ENCODE data around the gene LAMC3.

Gene LAMC3

DNA sequence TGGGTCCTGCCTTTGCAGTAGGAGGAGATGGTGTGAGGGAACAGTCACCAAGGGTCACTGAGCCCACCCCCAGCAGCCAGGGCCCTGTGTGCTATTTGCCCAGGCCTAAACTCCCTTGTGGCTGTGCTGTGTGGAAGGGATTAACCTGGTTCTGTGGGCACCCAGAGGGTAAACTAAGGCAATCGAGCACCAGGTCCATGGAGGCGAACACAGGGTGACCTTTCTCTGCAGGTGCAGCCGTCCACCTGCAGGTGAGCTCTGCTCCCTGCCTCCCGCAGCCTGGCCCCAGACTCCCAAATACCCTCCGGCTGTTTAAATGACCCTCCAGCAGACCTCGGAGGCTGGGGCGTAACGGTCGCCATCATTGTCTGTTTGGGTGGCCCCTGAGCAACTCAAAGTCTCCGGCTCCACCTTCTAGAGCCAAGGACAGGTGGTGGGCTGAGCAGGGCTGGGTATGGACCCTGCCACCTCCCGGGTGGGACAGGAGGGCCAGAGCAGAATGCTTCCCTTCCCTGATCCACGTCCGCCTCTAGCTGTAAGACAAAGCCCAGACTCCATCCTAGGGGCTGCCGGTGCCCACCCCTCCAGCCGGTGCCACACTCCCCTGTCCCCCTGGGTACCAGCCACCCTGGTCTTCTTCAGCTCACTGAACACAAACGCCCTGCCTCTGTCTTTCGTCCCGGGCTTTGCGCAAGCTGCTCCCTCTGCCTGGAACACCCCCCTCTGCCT is 35.9 kb upstream of the LAMC3 start:
- no peak for TF ChIP-seq POLR2A (IDR thresholded peaks at IDR 0.05; ENCODE audit: low read depth, low read length)
- FAIRE-seq (no peak), DNase-seq (ENCODE audit: insufficient read length, low spot score) (no peak)

DNA sequence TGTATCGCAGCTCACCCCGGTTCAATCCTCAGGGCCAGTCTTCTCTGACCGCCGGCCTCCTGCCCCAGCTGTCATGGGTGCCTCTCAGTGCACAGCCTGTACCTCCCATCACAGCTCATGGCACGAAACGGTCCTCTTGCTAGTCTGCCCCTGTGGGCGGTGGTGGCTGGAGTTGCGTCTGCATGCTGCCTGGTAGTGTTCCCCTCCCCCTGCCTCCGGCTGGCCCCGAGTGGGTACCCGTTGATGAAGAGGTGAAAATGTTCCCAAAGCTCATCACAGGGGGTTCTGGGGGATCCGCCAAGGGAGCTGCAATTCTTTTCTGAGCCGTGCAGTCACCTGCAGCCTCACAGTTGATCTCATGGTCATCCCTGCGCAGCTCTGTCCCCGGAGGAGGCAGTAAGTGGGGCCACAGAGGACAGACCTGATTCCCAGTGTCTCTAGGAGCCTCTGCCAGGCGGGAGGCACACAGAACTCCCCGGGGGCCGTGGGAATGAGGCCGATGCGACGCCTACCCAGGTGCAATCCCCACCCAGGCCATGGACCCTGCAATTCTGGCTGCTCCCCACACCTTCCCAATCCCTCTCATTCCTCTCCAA is 35.2 kb upstream of the LAMC3 start:
- TF ChIP-seq POLR2A (IDR thresholded peaks at IDR 0.05; ENCODE audit: low read depth, low read length), result no peak
- DNase-seq (ENCODE audit: insufficient read length, low spot score) (no peak), FAIRE-seq (no peak)

DNA sequence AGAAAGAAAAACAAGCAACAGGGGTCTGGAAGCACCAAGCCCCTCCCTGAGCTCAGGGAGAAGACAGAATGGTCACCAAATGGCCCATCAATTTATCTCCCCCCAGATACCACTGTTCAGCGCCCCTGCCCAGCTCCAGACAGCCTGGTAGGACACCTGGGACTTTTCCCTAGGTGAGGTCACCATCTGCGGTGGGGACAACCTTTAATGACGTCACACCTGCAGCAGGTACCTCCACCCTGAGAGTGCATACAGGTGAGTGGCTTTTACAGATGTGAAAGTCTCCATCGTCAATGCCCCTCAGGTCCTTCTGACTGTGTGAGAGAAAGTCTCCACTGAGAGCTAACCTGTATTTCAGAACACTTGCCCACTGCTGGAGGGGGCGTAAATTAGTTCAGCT is 34.3 kb upstream of the LAMC3 start:
- no peak for TF ChIP-seq POLR2A (IDR thresholded peaks at IDR 0.05; ENCODE audit: low read depth, low read length)
- no peak for DNase-seq (ENCODE audit: insufficient read length, low spot score)
- no peak for FAIRE-seq

DNA sequence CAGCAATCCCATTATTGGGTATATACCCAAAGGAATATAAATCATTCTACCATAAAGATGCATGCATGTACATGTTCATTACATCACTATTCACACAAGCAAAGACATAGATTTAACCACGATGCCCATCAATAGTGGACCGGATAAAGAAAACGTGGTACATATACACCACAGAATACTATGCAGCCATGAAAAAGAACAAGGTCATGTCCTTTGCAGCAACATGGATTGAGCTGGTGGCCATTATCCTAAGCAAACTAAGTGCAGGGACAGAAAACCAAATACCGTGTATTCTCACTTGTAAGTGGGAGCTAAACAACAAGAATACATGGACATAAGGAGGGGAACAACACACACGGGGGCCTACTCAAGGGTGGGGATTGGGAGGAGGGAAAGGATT is 33.8 kb upstream of the LAMC3 start:
- DNase-seq (ENCODE audit: insufficient read length, low spot score) (no peak), FAIRE-seq (no peak)
- no peak for TF ChIP-seq POLR2A (IDR thresholded peaks at IDR 0.05; ENCODE audit: low read depth, low read length)

DNA sequence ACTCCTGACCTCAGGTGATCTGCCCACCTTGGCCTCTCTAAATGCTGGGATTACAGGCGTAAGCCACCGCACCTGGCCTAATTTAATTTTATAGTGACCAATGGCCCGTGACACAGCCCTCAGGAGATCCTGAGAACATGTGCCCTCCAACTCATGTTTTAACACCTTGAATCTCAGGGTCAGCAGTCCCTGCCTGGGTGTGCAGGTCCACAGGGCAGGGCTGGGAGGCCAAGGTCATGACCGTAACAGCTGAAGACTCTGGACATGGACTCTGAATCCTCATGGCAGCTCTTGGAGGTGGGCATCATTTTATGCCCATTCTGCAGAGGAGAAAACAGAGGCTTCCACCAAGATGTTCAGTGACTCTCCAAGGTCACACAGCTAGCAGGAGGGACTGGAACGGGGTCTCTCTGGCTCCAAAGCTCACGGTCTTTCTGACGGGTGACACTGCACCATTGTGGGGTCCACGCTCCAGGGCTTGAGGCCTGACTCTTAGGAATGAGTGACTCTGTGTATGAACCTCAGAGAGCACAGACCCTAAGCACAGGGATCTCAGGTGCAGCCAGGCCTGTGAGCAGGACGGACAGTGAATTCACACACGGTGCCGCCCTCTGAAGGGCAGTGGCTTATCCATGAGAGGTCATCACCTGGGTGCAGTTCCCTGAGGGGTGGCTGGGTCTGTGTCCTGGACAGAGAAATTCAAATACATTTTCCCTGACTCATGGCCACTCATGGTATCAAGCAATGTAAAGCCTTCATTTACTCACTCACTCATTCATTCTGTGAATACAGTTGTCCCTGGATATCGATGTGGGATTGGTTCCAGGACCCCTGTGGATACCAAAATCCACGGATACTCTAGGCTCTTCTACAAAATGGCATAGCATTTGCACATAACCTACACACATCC is 32.8 kb upstream of the LAMC3 start:
- TF ChIP-seq POLR2A (IDR thresholded peaks at IDR 0.05; ENCODE audit: low read depth, low read length), result no peak
- DNase-seq (ENCODE audit: insufficient read length, low spot score) (no peak), FAIRE-seq (no peak)

DNA sequence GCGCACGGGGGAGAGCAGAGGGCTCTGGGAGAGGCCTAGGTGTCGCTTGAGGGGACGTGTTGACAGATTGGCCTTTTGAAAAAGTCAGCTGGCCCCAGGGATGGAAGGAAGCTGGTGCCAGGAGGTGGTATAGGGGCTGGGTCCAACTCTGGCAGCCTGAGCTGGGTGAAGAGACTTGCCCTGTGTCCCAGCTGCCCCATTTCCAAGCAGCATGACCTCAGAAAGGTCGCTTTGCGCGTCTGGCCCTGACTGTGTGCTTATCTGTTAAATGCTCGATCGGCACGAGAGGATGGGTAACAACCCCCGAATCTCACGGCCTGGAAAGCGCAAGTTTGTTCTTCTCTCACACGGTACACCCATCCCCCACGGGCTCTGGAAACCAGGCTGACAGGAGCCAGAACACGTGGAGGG is 31.2 kb upstream of the LAMC3 start:
- DNase-seq (ENCODE audit: insufficient read length, low spot score) (no peak), FAIRE-seq (no peak)
- TF ChIP-seq POLR2A (IDR thresholded peaks at IDR 0.05; ENCODE audit: low read depth, low read length), result no peak

DNA sequence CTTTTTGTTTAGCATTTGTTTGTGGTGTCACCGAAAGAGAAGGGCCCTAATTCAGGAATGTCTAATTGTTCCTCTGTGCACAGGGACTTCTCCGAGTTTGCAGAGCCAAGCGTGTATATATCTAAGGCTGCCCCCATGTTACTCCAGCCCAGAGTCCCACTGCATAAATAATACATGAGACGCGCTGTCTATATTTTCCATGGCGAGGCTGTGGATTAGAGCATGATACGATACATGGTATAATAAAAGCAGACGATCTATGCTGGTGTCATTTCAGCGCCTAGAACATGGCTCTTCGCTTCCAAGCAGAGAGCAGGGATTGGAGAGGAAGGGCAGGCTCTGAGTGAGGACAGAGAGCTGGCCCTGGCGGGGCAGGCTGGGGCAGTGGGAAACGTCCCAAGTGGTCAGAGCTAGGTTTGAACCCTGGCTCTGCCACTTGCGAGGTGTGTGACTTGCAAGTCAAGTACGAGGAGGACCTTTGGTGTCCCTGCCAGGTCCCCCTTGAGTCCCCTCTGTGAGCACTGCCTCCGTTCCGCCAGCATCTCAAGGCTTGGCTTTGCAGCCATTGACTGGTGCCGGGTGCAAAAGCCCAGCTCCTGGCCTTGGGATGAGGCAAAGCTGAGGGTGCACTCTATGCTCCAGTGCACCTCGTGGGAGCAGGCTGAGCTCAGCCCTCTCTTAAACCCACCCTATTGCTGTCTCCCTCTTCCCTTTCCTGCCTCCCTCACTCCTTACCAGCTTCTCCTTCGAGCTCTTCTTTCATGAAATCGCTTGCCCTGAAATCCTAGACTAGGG is 29.2 kb upstream of the LAMC3 start:
- FAIRE-seq, result no peak

DNA sequence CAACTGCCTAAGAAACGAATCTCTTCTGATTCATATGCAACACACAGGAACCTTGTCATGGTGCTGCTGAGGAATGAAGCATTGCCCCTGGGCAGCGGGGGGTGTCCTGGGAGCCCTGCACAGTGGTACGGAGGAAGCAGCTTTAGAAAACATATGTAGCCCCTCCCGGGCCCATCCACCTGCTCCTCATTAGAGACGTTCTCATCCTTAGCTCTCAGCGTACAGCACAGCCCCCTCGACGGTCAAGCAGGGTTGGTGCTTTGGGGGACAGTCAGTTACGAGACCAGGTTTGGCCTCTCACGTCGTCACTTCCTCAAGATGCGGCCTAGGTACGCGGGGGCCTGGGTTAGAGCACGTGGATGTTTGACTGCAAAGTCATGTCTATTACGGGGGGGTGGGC is 28.4 kb upstream of the LAMC3 start:
- DNase-seq (ENCODE audit: insufficient read length, low spot score) (no peak), FAIRE-seq (no peak)

More for the DNA sequence above, 29.2 kb upstream of the LAMC3 start:
- TF ChIP-seq POLR2A (IDR thresholded peaks at IDR 0.05; ENCODE audit: low read depth, low read length), result no peak
- DNase-seq (ENCODE audit: insufficient read length, low spot score), result no peak

DNA sequence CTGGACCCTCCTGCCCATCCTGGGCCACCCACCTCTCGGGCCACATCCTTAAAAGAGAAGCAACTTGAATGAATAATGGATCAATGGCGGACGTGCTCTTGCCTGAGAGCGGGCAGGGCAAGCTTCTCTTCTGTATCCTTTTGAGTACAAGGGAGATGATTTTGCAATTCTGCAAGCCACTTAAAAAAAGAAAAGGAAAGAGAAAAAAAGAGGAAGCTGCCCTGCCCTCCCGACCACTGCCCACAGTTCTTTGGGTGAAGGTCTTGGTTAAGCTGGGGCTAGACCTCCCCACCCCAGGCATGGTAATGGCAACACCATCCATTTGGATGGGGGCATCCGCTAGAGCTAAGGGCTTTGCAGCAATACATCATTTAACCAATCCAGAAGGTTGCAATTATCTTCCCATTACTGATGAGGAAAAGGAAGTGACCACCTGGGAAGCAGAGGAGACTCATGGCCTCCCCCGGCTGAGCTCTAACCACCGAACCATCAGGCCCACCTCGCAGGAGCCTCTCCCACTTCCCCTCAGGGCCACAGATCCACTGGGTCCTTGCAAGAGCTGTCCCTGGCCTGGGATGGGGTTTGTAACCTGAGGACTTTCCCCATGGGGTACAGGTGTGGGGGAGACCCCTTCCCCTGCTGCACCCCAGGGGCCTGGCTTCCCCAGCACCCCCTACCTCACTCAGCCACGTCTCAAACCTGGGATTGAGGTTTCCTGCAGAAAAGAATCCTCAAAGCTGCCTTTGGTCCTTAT is 27.8 kb upstream of the LAMC3 start:
- no peak for FAIRE-seq
- DNase-seq (ENCODE audit: insufficient read length, low spot score), result no peak
- no peak for TF ChIP-seq POLR2A (IDR thresholded peaks at IDR 0.05; ENCODE audit: low read depth, low read length)

More for the DNA sequence above, 28.4 kb upstream of the LAMC3 start:
- no peak for TF ChIP-seq POLR2A (IDR thresholded peaks at IDR 0.05; ENCODE audit: low read depth, low read length)

DNA sequence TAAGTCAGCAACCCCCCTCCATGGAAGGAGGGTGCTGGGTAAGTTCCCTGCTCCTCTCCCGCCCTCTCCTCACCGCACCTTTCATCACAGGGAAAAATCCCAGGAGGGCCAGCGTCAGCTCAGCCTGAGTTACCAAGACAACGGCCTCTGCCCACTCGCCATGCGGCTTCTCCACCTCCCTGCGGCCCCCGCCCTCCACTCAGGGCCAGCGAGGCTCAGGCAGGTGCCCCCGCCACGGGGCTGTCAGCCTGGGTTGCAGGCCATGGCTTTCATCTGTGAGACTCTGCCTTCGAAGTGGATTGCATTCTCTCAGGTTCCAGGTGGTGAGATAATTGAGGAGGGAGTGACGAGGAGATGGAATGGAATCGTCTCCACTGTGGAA is 27.2 kb upstream of the LAMC3 start:
- DNase-seq (ENCODE audit: insufficient read length, low spot score), result no peak
- no peak for TF ChIP-seq POLR2A (IDR thresholded peaks at IDR 0.05; ENCODE audit: low read depth, low read length)
- FAIRE-seq, result no peak

DNA sequence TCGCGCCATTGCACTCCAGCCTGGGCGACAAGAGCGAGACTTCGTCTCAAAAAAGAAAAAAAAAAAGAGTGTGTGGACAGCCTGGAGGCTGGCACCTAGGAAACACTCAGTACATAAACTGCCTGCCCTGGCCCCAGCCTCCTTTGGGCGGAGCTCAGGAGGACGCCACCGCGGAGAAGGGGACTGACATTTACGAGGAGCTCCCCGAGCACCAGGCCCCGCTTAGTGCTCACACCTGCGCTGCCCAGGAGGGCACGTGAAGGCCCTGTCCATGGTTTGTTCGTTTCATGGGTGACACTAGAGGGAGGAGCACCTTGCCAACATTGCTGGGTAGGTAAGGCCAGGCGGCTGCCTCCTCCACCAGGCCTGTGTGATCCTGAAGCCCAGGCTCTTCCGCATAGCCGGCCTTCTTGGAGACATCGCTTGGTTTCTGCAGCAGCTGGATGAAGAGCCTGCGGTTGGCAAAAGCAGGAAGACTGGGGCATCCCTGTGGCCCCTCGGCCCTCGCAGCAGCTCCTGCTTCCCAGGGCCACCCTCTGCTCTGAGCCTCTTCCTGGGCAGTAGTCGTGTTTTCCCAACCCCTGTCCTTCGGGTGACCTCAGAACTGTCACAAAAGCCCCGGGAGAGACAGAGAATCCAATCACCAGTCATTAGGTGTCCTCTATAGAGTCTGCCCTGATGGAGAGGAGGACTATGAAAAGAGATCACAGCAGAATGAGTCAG is 26.2 kb upstream of the LAMC3 start:
- FAIRE-seq, result no peak
- no peak for TF ChIP-seq POLR2A (IDR thresholded peaks at IDR 0.05; ENCODE audit: low read depth, low read length)
- no peak for DNase-seq (ENCODE audit: insufficient read length, low spot score)

DNA sequence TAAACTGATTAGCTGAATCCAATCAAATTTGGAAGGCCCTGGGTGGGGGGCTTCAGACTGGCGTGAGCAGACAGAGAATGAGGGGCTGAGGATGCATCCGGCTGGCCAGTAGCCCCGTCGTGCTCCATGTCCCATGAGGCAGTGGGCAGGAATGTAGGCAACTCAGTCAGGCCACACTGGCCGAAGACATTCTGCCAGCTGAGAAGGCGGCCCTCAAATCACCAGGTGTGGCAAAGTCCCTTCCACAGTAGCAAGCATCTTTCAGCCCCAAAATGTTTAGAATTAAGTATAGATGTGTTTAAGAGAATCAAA is 25.7 kb upstream of the LAMC3 start:
- no peak for FAIRE-seq
- no peak for TF ChIP-seq POLR2A (IDR thresholded peaks at IDR 0.05; ENCODE audit: low read depth, low read length)
- no peak for DNase-seq (ENCODE audit: insufficient read length, low spot score)

DNA sequence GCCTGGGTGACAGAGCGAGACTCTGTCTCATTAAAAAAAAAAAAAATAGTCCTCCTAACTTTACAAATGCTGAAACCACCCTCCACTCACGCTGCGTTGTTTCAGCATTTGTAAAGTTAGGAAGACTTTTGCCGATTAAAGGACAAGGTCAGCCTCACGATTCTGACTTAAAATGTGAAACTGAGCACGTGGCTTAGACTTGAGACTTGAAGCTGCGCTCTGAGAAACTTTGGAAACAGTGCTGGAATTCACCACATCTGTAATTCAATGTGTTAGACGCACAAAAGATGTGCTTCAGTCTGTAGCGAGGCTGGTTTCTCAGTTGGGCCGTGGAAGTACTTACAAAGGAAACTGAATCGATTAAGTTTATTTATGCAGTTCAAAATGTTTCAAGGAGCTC is 25.0 kb upstream of the LAMC3 start:
- TF ChIP-seq POLR2A (IDR thresholded peaks at IDR 0.05; ENCODE audit: low read depth, low read length), result no peak
- no peak for FAIRE-seq
- no peak for DNase-seq (ENCODE audit: insufficient read length, low spot score)
